Measurements from ENCODE around the gene TFR2. TPM values are rescaled to one million over a fixed set of nuclear protein-coding genes. Genes with fewer than 3 reads are reported as not detected.
A peak's percentile ranks its signal among the peaks of the same experiment; 100 is the strongest.
"Not testable (repeated sequence)": the region's sequence is repeated elsewhere in the genome, so short reads cannot be mapped to it uniquely, and the experiment has no call there.

The TFR2 gene
- total and polyA plus RNA-seq, 8 donors: 0.67 to 2.6 (median 1.2) TPM

- Histone ChIP-seq H3K27ac (no peak overlapping the region), H3K4me3 (no peak overlapping the region), H3K36me3 (no peaks in the 10 kb centered on the region), H3K4me1 (no peaks in the 10 kb centered on the region), H3K27me3 (peaks cover 0 to 17% of the 10 kb centered on the region in 2 donors), H3K9me3 (no peaks in the 10 kb centered on the region)
- no peak for ATAC-seq
- intact Hi-C loops (cut with DNase I): no loop called here
- no peak for DNase-seq
- TF ChIP-seq CTCF (IDR thresholded peaks at IDR 0.05): no peak
These were observed 23.9 kb upstream of the TFR2 start for GRCh38 chr7:100665168-100665726.

GRCh38 chr7:100662194-100662776 is 20.9 kb upstream of the TFR2 start:
- H3K9me3 ChIP-seq; H3K27ac ChIP-seq; intact Hi-C loops (cut with DNase I); H3K4me3 ChIP-seq; H3K4me1 ChIP-seq; ATAC-seq; H3K36me3 ChIP-seq: not testable (repeated sequence)
- peaks cover 0 to 47% of the 10 kb centered on the region in 2 donors for H3K27me3 ChIP-seq
- peak in 1 of 4 donors; percentile 25 for DNase-seq

- intact Hi-C loops (cut with DNase I): no loop called here
- Histone ChIP-seq H3K4me3 (no peak within 1 kb of the TSS), H3K9me3 (no peaks in the 10 kb centered on the region), H3K27me3 (peaks cover 25 to 98% of the 10 kb centered on the region in 2 donors), H3K27ac (no peak within 1 kb of the TSS), H3K36me3 (no peaks in the 10 kb centered on the region), H3K4me1 (no peaks in the 10 kb centered on the region)
- TF ChIP-seq CTCF (IDR thresholded peaks at IDR 0.05): no peak
- ATAC-seq (peak; percentile 91), DNase-seq (peak in 2 of 4 donors; percentile 53 to 85)
These were observed 14.7 kb upstream of the TFR2 start, which contains the start of gene ACTL6B for GRCh38 chr7:100655908-100656674. ACTL6B (minus strand) TSS chr7:100656448; CDS start chr7:100656354, 94 bp downstream.

- intact Hi-C loops (cut with DNase I): no loop called here
- DNase-seq (peak in 1 of 4 donors; percentile 57), ATAC-seq (no peak)
- no peaks in the 10 kb centered on the region for H3K4me1 ChIP-seq
- TF ChIP-seq CTCF (IDR thresholded peaks at IDR 0.05): no peak
- H3K36me3 ChIP-seq: no peaks in the 10 kb centered on the region
- H3K27ac ChIP-seq: no peak overlapping the region
- H3K9me3 ChIP-seq: no peaks in the 10 kb centered on the region
- no peak overlapping the region for H3K4me3 ChIP-seq
- H3K27me3 ChIP-seq: peaks cover 25 to 93% of the 10 kb centered on the region in 2 donors
These were observed 13.8 kb upstream of the TFR2 start for GRCh38 chr7:100654908-100655831.

- Histone ChIP-seq H3K9me3 (no peaks in the 10 kb centered on the region), H3K27ac (no peak overlapping the region), H3K4me3 (no peak overlapping the region), H3K4me1 (no peaks in the 10 kb centered on the region), H3K27me3 (peaks cover 6 to 66% of the 10 kb centered on the region in 2 donors), H3K36me3 (no peaks in the 10 kb centered on the region)
- intact Hi-C loops (cut with DNase I): no loop called here
- TF ChIP-seq CTCF (IDR thresholded peaks at IDR 0.05): no peak
- DNase-seq (peak in 1 of 4 donors; percentile 8), ATAC-seq (no peak)
These were observed 8.6 kb upstream of the TFR2 start for GRCh38 chr7:100649826-100650565.

Measured in left lung (tissue), 10 donors.